GM12872 (cell line): ENCODE measurements around the gene MISP3.

Experiments used
- CTCF ChIP-seq: IDR thresholded peaks from 3 replicates; pipeline ENCODE4 v1.5.1; 2011; ENCODE audit warnings: low read depth, mild to moderate bottlenecking, low read length, moderate library complexity; ENCODE audit not compliant: insufficient read depth

Gene MISP3

GRCh38 chr19:14056069-14056666 lies 16.4 kb upstream of the MISP3 start:
- no peak for TF ChIP-seq CTCF

DNA sequence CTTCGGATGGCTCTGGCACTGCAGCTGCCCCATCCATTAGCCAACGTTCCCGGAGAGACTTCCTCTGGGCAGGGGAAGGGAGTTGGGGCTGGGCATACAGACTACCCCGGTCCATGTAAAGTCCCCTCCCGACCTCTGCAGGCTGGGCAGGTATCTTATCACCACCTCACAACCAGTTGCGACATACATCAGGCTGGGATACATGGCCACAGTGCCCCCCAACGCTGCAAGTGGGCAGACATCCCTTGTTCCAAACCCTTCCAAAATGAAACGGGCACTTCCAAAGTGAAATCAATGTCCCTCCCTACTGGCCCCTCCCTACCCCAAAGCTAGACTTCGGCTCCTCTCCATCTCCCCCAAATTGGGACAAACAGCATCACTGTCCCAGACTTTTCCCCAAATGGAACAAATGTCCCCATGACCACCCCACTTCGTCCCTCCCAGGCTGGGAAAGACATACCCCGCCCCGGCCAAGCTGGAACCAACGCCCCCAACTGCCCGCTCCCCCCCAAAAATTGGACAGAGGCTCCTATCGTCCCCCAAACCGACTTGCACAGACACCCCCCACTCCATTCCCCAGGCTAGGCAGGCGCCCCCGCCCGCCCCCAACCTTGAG lies 15.7 kb upstream of the MISP3 start:
- no peak for TF ChIP-seq CTCF

DNA sequence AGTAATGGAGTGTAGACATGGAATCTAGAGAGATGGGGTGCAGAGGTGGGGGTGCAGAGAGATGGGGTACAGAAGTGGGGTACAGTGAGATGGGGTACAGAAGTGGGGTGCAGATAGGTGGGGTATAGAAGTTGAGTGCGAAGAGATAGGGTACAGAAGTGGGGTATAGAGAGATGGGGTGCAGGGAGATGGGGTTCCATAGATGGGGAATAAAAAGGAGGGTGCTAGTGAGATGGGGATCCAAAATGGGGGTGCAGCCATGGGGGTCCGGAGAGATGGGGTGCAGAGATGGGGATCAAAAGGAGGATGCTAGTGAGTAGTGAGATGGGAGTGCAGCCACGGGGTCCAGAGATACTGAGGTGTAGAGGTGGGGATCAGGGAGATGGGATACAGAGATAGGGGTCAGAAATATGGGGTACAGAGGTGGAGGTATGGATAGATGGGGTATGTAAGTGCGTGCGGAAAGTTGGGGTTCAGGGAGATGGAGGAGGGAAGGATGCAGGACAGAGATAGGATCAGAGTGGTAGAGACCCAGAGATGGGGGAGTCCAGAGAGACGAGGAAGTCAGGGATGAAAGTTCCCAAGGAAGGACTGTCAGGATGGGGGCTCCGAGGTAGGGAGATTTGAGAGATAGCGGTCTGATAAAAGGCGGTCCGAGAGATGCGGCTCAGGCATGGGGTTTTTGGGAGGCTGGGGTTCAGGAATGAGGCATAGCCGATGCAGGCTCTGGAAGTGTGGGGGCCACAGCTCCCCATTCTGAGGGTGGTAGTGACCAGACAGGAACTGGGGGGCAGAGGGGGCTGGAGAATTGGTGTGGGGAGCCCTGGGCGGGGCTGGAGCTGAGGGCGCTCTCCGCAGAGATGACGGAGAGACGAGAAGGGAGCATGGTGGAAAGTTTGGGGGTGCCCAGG lies 14.1 kb upstream of the MISP3 start:
- no peak for TF ChIP-seq CTCF

- peak; percentile 90 for TF ChIP-seq CTCF
Observed at GRCh38 chr19:14059093-14059480, 13.5 kb upstream of the MISP3 start.

DNA sequence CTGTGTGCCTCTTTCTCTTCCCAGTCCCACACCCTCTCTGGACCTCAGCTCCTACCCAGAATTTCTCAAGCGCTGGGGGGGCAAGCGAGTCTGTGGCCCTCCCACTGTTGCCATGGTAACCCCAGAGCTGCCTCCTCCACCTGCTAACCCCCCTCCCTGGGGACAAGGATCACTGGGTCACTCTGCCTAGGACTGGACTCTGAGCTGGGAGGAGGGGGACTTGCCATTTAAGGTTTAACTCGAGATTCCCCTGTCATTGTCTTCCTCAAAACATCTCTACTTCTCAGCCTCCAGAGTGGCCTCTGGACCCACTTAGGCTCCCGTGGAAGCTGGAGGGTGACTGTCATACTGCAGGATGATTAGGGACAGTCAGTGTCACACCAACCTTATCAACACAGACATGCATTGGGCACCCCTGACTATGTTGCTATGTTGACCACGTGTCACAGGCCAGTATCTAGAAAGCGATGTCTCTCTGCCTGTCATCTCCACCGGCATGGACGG lies 12.9 kb upstream of the MISP3 start:
- TF ChIP-seq CTCF = no peak

DNA sequence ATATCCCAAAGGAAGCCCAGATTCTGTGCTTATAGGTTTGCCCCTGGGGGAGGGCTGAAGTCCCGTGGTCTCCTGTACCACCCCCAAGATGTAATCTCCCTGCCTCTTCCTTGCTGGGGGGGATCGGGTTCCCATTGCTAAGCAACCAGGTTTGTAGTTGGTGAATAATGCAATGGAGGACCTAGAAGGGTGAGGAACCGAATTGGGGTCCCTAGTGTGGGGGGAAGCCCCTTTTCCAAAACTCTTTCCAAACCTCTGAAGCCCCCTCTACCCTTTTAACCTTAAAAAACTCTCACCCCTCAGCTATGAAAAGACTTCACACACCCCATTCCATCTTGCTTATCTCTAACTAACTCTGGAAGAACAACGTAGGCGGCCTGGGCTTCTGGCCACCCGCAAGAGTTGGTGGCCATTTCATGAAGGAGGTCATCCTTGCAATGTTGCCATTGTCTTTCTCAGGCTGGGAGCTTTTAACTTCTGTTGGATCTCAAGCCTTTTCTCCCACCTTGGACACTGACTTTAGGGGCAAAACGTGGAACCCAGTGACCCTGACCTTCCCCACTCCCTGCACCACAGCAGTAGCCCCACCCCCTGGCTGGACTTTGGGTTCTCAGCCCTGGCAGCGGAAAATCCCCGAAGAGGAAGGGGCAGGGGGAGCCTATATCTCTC lies 11.4 kb upstream of the MISP3 start:
- TF ChIP-seq CTCF = no peak
